GM19328 (cell line): ENCODE data around the gene CLCN6.

Experiments used
- ATAC-seq: cut with Tn5 transposase; IDR thresholded peaks from one replicate; pipeline ENCODE4 v1.9.1; 2021; ENCODE audit warnings: mild to moderate bottlenecking, moderate library complexity; ENCODE audit not compliant: unreplicated experiment

Gene CLCN6

GRCh38 chr1:11874624-11875023 is 68.6 kb downstream of the CLCN6 start:
- no peak for ATAC-seq

DNA sequence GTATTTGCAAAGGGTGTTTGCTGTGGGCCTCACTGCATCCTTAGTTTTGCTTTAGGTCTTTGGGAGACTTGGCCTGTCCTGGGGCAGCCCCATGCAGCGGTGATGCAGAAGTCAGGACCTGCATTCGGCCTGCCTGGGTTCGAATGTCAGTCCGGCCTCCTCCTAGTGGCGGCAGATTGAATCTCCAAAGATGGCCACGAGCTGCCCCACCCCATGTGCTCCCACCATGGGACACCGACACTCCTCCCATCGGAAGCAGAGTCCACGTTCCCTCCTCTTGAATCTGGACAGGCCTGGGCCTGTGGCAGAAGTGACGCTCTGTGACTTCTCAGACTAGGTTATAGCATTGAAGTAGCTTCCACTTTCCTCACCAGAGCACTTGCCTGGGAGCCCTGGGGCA is 69.1 kb downstream of the CLCN6 start:
- ATAC-seq = no peak

DNA sequence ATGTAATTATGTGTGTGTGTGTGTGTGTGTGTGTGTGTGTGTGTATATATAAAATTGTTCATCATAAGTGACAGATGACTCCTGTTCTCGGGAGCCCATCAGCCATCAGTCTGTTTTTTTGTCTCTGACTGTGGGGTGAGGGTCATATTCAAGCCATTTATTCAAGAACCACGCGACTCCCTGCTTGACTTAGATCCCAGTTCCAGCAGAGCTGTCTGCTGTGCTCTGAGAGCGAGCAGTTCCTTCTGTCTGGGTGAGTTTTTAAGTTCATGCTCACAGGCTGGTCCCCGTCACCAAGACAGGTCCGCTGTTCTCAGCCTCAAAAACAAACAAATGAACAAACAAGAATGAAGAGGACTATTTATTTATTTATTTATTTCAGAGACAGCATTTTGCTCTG is 71.1 kb downstream of the CLCN6 start:
- no peak for ATAC-seq

DNA sequence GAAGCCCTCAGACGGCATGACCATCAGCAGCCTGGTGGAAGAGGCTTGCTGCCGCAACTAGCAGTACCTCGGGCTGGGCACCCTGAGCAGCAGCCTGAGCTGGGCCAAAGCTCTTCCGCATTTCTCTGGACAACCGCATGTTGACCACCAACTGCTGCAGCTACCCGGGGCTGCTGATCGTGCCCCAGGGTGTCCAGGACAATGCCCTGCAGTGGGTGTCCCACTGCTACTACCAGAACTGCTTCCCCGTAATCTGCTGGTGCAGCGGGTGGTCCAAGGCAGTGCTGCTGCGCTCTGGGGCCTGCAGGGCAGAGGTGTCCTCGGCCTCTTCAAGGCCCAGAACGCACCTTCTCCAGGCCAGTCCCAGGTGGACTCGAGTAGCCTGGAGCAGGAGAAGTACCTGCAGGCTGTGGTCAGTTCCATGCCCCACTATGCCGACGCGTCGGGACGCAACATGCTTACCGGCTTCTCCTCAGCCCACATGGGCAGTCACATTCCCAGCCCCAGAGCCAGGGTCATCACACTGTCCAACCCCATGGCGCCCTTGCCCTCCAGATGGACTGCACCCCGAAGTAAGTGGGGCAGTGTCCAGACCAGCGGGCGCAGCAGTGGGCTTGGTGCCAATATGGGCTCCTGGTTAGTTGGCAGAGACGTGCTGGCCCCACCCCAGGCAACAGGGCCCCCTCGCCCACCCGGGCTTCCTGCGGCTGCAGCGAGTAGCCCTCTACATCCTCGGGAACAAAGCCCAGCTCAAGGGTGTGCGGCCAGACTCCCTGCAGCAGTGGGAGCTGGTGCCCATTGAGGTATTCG is 72.3 kb downstream of the CLCN6 start:
- ATAC-seq = no peak

DNA sequence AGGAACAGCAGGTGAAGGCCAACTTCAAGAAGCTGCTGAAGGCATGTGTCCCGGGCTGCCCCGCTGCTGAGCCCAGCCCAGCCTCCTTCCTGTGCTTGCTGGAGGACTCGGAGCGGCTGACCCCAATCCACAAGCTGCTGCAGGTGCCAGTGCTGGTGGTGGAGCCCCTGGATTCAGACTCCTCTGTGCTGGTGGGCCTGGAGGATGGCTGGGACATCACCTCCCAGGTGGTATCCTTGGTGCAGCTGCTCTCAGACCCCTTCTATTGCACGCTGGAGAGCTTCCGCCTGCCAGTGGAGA is 72.8 kb downstream of the CLCN6 start:
- no peak for ATAC-seq

DNA sequence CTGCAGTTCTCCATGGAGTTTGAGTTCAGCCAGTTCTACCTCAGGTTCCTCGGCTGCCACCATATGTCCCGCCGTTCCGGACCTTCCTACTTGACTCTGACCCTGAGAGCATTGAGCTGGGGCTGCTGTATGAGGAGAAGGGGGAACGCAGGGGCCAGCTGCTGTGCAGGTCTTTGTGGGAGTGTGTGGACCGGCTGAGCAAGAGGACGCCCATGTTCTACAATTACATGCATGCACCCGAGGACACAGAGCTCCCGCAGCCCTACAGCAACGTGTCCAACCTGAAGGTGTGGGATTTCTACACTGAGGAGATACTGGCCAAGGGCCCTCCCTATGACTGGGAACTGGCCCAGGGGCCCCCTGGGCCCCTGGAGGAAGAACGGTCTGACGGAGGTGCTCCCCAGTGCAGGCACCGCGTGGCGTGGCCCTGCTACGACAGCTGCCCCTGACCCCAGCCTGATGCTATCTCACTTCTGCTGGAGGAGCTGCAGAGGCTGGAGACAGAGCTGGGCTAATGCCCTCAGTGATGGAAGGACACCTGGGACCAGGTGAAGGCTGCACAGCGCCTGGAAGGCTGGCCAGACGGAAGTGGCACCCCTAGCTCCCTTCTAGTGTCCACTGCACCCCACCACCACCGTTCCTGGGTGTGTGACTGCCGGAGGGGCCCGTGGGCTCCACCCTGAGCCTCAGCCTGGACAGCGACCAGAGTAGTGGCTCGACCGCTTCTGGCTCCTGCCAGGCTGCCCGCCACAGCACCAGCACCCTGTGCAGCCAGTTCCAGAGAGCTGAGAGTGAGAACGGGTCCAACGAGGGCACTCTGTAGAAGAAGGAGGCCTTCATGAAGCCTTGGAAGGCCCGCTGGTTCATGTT is 73.6 kb downstream of the CLCN6 start:
- no peak for ATAC-seq

DNA sequence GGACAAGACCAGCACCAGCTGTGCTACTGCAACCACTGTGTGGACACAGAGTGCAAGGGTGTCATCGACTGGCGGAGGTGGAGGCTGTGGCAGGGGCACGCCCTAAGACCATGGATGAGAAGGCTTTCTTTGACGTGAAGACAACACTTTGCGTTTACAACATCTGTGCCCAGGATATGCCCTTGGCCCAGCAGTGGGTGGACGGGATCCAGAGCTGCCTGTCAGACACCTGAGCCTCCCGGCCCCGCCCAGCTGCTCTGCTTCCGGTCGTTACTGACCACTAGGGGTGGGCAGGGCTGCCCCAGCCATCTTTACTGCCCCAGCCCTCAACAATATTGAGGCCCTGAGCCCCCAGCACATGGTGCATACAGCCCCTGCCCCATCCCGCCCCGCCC is 74.2 kb downstream of the CLCN6 start:
- no peak for ATAC-seq

GRCh38 chr1:11880911-11881748 is 75.1 kb downstream of the CLCN6 start:
- ATAC-seq = no peak

DNA sequence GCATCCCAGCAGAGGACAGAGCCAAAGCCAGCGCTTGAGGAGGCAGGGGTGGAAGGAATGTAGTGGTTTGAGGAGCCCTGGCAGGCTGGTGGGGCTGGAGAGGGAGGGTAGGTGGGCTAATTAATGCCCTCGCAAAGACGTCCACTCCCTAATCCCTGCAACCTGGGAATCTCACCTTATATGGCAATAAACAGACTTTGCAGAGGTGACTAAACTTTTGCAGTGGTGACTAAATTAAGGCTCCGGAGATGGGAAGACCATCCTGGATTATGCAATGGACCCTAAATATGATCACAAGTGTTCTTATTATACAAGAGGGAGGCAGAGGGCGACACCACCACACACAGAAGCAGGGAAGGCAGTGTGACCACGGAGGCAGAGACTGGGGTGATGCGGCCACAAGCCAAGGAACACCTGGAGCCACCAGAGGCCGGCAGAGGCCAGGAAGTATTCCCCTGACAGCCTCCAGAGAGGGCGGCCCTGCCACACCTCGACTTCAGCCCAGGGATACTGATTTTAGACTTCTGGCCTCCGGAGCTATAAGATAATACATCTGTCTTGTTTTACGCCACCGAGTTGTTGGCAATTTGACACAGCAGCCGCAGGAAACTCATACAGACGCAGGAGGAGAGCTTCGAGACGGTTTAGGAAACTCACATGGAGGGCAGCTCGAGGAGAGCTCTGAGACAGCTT is 75.9 kb downstream of the CLCN6 start:
- no peak for ATAC-seq

DNA sequence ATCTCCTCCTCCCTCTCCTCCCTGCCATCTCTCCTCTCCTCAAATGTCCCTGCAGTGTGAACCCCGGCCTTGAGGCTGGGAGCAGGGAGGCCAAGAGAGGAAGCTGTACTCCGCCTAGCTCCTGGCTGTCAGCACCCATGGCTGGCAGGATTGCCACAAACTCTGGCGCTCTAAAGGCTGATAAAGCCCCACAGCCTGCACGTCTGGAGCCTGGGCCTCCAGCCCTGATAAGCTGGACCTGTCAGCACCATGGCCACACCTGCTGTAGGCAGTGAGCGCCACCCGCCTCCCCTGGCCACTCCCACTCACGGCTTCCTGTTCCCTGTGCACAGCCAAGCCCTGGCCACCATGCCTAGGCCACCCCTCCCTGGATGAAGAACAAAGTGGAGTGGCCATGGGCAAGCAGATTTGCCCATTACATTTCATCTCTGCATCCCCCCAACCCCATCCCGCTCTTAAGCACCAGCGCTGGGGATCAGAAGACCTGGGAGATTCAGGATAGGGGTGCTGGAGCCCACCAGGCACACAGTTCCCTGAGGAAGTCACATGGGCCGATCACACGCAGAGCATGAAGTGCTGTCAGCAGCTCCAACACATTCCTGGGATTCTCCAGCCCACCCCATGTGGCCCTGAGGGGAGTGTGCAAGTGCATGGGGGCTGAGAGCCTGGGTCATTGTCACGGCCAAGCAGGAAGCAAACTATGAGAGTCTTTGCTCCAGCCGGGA is 77.0 kb downstream of the CLCN6 start:
- ATAC-seq = no peak

DNA sequence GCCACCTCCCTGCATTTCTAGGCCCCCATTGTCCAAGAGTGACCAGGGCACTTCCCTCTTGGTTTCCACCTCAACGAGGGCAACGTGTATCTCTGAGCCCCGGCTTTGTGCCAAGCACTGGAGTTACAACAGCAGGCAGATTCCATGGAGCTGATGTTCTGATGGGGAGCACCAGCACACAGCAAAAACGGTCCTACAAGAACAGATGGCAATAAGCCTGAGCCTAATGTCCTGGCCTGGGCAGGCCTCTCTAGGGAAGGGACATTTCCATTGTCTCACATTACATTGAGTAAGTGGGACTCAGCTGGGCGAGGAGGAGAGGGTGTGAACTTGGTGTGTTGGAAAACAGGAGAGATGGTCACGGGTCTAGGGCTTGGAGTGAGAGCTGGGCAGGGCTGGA is 79.9 kb downstream of the CLCN6 start:
- no peak for ATAC-seq

DNA sequence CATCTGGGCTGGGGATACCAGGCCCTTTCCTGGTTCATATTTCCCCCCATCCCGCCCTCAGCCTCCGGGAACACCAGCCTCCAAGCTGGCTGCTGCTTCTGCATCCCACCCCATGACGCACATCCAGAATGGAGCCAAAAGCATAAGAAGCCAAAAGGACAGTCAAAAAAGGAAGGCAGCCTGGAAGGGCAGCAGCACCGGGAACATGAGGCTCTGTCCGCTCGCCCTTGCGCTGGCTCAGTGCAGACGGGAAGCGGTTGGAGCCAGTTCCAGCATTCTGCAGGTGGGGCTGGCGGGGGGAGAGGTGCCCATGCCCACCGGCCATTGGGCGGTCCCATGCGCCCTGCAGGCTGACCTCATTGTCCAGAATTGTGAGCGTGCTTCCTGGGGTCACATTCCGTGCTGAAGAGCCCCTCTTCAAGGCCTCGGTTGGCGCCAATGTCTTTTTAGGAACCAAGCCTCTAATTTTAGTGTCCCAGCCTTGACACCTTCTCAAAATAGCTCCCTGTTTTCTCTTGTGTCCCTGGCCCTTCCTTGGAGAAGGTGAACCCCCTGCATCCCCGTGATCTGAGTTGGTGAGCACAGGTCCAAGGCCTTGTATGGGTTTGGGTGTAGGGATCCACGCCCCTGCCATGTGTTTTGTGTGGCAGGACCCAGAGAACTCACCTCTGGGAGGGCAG is 81.1 kb downstream of the CLCN6 start:
- ATAC-seq = no peak

DNA sequence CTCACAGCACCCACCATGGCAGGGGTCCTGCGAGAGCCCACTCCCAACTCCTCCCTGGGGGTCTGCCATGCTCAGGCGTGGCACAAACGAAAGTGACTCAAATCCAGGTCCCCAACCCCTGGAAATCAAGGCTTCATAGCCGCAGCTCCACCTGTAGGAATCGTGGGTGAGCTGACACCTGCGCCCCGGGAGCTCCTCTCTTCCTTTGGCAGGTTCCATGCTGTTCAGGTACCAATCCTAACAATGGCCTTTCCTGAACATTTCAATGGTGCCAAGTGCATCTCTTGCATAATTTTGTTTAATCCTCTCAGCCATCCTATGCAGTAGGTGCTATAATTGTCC is 81.6 kb downstream of the CLCN6 start:
- no peak for ATAC-seq

- ATAC-seq = no peak
These were observed 82.3 kb downstream of the CLCN6 start for GRCh38 chr1:11888206-11888876.

DNA sequence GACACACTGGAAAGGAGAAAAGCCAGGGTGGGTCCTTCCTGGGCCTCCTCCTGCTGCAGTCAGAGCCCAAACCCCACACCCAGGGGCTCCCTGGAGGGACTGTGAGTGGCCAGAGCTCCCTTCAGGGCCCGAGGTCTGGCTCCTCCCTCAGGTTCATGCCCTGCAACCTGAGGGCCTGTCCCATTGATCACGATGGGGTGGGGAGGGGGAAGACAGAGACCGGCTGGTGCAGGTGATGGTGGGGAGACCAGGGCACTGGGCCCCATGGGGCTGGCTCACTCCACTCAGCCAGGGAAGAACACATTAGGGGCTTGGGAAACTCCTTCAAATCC is 82.9 kb downstream of the CLCN6 start:
- no peak for ATAC-seq

- ATAC-seq = no peak
These were observed 85.6 kb downstream of the CLCN6 start for GRCh38 chr1:11891433-11892186.
